ENCODE measurements around the gene KIF16B.

Gene KIF16B

GRCh38 chr20:16432466-16433292 is 140.6 kb downstream of the KIF16B start:
- no peak for DNase-seq (ENCODE audit: low read depth, low spot score)

- no peak for DNase-seq (ENCODE audit: low read depth, low spot score)
Measured at GRCh38 chr20:16428112-16428511, 145.1 kb downstream of the KIF16B start.

- no peak for DNase-seq (ENCODE audit: low read depth, low spot score)
Measured at GRCh38 chr20:16427571-16427970, 145.7 kb downstream of the KIF16B start.

GRCh38 chr20:16424780-16425179 is 148.5 kb downstream of the KIF16B start:
- no peak for DNase-seq (ENCODE audit: low read depth, low spot score)

GRCh38 chr20:16423311-16424212 is 149.7 kb downstream of the KIF16B start:
- DNase-seq (ENCODE audit: low read depth, low spot score): no peak

- no peak for DNase-seq (ENCODE audit: low read depth, low spot score)
Measured at GRCh38 chr20:16419138-16419715, 154.0 kb downstream of the KIF16B start.

- no peak for DNase-seq (ENCODE audit: low read depth, low spot score)
Measured at GRCh38 chr20:16418616-16419015, 154.6 kb downstream of the KIF16B start.

GRCh38 chr20:16417001-16417400 is 156.2 kb downstream of the KIF16B start:
- no peak for DNase-seq (ENCODE audit: low read depth, low spot score)

- DNase-seq (ENCODE audit: low read depth, low spot score): no peak
Measured at GRCh38 chr20:16415071-16416053, 157.9 kb downstream of the KIF16B start.

GRCh38 chr20:16412906-16413305 is 160.3 kb downstream of the KIF16B start:
- DNase-seq (ENCODE audit: low read depth, low spot score): no peak

- no peak for DNase-seq (ENCODE audit: low read depth, low spot score)
Measured at GRCh38 chr20:16411361-16411760, 161.9 kb downstream of the KIF16B start.

GRCh38 chr20:16410626-16411025 is 162.6 kb downstream of the KIF16B start:
- DNase-seq (ENCODE audit: low read depth, low spot score): no peak

- no peak for DNase-seq (ENCODE audit: low read depth, low spot score)
Measured at GRCh38 chr20:16408981-16409380, 164.3 kb downstream of the KIF16B start.

GRCh38 chr20:16407251-16408067 is 165.8 kb downstream of the KIF16B start:
- no peak for DNase-seq (ENCODE audit: low read depth, low spot score)

- no peak for DNase-seq (ENCODE audit: low read depth, low spot score)
Measured at GRCh38 chr20:16405254-16405653, 168.0 kb downstream of the KIF16B start.

- no peak for DNase-seq (ENCODE audit: low read depth, low spot score)
Measured at GRCh38 chr20:16404640-16405039, 168.6 kb downstream of the KIF16B start.

GRCh38 chr20:16404171-16404570 is 169.1 kb downstream of the KIF16B start:
- DNase-seq (ENCODE audit: low read depth, low spot score): no peak

- no peak for DNase-seq (ENCODE audit: low read depth, low spot score)
Measured at GRCh38 chr20:16400234-16400633, 173.0 kb downstream of the KIF16B start.

GRCh38 chr20:16399801-16400200 is 173.4 kb downstream of the KIF16B start:
- no peak for DNase-seq (ENCODE audit: low read depth, low spot score)

- no peak for DNase-seq (ENCODE audit: low read depth, low spot score)
Measured at GRCh38 chr20:16397086-16397485, 176.2 kb downstream of the KIF16B start.
